WERI-Rb-1 (cell line): ENCODE data around the gene NTRK3.

Experiments used
- DNase-seq: peaks from one replicate; pipeline ENCODE4 v3.0.0-alpha.2; 2020
- H3K27ac ChIP-seq: fragments of 250-450 bp; sonication (Bioruptor Pico); 2 replicates; pipeline ENCODE4 v1.5.1; 2020; ENCODE audit warnings: mild to moderate bottlenecking, moderate library complexity
- H3K27me3 ChIP-seq: fragments of 250-450 bp; sonication (Bioruptor Pico); 2 replicates; pipeline ENCODE4 v1.5.1; 2021; ENCODE audit warnings: mild to moderate bottlenecking, low read depth, moderate library complexity; ENCODE audit not compliant: insufficient read depth, severe bottlenecking
- H3K36me3 ChIP-seq: fragments of 250-450 bp; sonication (Bioruptor Pico); 2 replicates; pipeline ENCODE4 v1.5.1; 2020; ENCODE audit warnings: mild to moderate bottlenecking, moderate library complexity
- H3K4me3 ChIP-seq: 2 replicates; pipeline ENCODE4 v1.5.1; 2011; ENCODE audit warnings: low read depth, mild to moderate bottlenecking, control low read depth, low read length
- H3K9me3 ChIP-seq: fragments of 250-450 bp; sonication (Bioruptor Pico); 2 replicates; pipeline ENCODE4 v1.5.1; 2021; ENCODE audit warnings: mild to moderate bottlenecking, moderate library complexity; ENCODE audit not compliant: severe bottlenecking
- TF ChIP-seq, protein P1 (sequence below): IDR thresholded peaks from 2 replicates; pipeline ENCODE4 v1.5.1; 2011; ENCODE audit warnings: low read depth, mild to moderate bottlenecking, control low read depth, inconsistent platforms, low read length

NTRK3 gene

GRCh38 chr15:88011533-88011932 is 245.0 kb downstream of the NTRK3 start:
- TF ChIP-seq, protein P1, sequence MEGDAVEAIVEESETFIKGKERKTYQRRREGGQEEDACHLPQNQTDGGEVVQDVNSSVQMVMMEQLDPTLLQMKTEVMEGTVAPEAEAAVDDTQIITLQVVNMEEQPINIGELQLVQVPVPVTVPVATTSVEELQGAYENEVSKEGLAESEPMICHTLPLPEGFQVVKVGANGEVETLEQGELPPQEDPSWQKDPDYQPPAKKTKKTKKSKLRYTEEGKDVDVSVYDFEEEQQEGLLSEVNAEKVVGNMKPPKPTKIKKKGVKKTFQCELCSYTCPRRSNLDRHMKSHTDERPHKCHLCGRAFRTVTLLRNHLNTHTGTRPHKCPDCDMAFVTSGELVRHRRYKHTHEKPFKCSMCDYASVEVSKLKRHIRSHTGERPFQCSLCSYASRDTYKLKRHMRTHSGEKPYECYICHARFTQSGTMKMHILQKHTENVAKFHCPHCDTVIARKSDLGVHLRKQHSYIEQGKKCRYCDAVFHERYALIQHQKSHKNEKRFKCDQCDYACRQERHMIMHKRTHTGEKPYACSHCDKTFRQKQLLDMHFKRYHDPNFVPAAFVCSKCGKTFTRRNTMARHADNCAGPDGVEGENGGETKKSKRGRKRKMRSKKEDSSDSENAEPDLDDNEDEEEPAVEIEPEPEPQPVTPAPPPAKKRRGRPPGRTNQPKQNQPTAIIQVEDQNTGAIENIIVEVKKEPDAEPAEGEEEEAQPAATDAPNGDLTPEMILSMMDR = no peak

DNA sequence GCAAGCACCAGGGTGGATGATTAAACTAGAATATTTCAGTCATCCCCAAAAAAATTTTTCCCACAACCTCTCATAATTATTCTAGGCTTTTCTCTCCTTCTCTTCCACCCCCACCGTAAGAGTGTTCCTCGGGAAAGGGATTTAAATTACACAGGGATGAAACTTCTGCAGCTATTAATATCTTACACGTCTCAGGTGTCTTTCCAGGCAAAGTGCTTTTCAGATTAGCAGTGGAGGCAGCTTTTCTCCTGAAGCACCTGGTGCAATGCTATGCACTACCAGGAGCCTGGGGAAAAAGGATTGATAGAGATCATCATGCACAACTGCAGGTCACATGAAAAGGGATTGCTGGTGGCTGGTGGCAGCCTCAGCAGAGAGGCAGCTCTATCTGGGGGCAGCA is 250.4 kb downstream of the NTRK3 start:
- H3K27me3 ChIP-seq = peaks cover 21% of the 10 kb centered on the region
- TF ChIP-seq, protein P1 = no peak
- no peak overlapping the region for H3K27ac ChIP-seq
- peak; percentile 38 for DNase-seq
- no peak overlapping the region for H3K4me3 ChIP-seq
- no peaks in the 10 kb centered on the region for H3K36me3 ChIP-seq
- no peaks in the 10 kb centered on the region for H3K9me3 ChIP-seq

More at GRCh38 chr15:88011533-88011932, 245.0 kb downstream of the NTRK3 start:
- Histone ChIP-seq H3K36me3 (no peaks in the 10 kb centered on the region), H3K4me3 (no peak overlapping the region), H3K27me3 (peaks cover 3% of the 10 kb centered on the region), H3K9me3 (no peaks in the 10 kb centered on the region), H3K27ac (no peak overlapping the region)
- no peak for DNase-seq

DNA sequence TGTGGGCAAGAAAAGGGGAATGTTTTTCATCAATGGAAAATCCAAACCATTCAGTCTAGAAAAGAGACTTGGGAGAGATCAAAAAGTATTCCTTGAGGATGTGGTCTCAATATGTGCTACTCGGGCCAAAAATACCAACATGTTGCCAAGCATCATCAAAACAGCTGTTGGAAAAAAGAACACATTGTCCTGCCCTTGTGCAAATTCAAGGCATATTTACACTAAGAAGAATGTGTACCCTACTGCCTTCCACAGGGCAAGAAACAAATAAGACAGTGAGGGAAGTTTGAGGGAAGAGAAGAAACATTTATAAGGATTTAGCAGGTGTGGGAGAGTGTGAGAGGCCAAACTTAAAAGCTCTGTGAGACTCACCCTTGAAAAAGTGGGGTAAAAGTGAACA is 252.1 kb downstream of the NTRK3 start:
- H3K27me3 ChIP-seq = peaks cover 21% of the 10 kb centered on the region
- no peak for DNase-seq

DNA sequence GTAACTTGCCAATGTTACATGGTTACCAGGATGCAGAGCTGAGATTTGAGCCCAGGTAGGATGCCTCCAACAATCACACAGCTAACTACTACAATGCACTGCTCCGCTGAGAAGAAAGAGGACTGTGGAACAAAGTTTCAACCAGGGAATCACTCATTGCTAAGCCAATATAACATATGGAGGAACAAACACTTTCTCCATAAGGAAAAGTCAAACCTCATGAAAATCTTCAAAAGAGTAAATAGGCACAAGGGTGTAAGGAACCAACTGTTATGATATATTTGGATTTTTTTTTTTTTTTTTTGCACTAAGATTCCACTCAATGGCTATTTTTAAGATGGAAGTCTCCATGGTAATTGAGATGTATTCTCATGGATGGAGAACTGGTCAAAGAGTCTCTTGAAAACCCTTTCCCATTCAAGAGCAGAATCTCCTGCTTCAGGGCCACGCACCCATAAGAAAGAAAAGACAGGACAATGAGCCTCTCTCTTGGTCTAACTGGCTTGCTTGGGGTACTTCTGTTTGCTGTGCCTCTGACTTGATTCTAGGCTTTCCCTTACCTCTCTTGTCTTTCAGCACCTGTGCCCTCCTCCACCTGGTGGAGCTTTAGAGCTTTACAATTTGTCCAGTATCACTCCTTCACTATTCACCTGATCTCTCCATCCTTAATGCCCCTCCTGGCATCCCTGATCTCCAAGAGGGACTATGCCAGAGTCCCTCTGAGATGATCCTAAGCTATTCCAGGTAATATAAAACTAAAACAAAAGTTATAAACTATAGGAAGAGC is 252.8 kb downstream of the NTRK3 start:
- Histone ChIP-seq H3K27ac (no peak overlapping the region), H3K27me3 (peaks cover 25% of the 10 kb centered on the region), H3K36me3 (no peaks in the 10 kb centered on the region), H3K9me3 (no peaks in the 10 kb centered on the region), H3K4me3 (no peak overlapping the region)
- DNase-seq = peak; percentile 10
- TF ChIP-seq, protein P1 = peak; percentile 41; the same call in 1 of the 2 replicates

More for the DNA sequence above, 252.1 kb downstream of the NTRK3 start:
- H3K4me3 ChIP-seq = no peak overlapping the region
- H3K9me3 ChIP-seq = no peaks in the 10 kb centered on the region
- no peaks in the 10 kb centered on the region for H3K36me3 ChIP-seq
- no peak overlapping the region for H3K27ac ChIP-seq
- TF ChIP-seq, protein P1 = no peak

DNA sequence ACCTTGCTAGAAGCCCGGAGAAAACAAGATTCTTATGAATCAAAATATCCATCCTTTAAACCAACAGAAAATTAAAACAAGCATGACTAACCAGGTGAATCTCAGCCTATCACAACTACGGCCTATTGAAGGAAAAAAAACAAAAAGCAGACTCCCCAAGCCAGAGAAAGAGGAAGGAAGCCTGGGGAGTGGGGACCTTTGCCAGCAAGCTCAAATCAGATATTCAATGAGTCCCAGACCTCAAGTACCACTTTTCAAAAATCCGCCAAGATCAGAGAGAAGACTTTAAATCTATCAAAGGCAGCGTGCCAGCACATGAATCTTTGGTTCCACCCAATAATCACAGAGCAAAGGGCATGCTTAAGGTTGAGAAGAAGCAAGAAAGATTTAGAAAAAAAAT is 253.8 kb downstream of the NTRK3 start:
- H3K9me3 ChIP-seq = no peaks in the 10 kb centered on the region
- H3K36me3 ChIP-seq = no peaks in the 10 kb centered on the region
- TF ChIP-seq, protein P1 = no peak
- DNase-seq = no peak
- no peak overlapping the region for H3K4me3 ChIP-seq
- H3K27me3 ChIP-seq = peaks cover 28% of the 10 kb centered on the region
- no peak overlapping the region for H3K27ac ChIP-seq
